HepG2 (cell line): ENCODE data around the gene CES3. TPM values are rescaled to one million over a fixed set of nuclear protein-coding genes. Genes with fewer than 3 reads are reported as not detected.

Experiments
- AGO1 ChIP-seq: fragments of 200-400 bp; formaldehyde crosslinking; IDR thresholded peaks from 2 replicates; pipeline ENCODE4 v1.6.1; 2017; ENCODE audit warnings: mild to moderate bottlenecking, low read depth, low read length, moderate library complexity; ENCODE audit not compliant: poor library complexity, severe bottlenecking
- ATF5 ChIP-seq: sonication (generic); formaldehyde crosslinking; IDR thresholded peaks from 2 replicates; pipeline ENCODE4 v1.4.0; 2020; ENCODE audit warnings: mild to moderate bottlenecking, low read depth, missing genetic modification reagents
- ERF ChIP-seq: IDR thresholded peaks from 2 replicates; pipeline ENCODE4 v1.6.1; 2018; ENCODE audit warnings: missing biosample characterization, missing genetic modification reagents
- HDAC2 ChIP-seq: sonication (generic); formaldehyde crosslinking; IDR thresholded peaks from 2 replicates; pipeline ENCODE4 v1.4.0; 2020; ENCODE audit warnings: missing genetic modification reagents
- HNRNPL ChIP-seq: fragments of 200-400 bp; formaldehyde crosslinking; IDR thresholded peaks from 2 replicates; pipeline ENCODE4 v1.6.1; 2017; ENCODE audit warnings: mild to moderate bottlenecking, low read depth, low read length
- KLF15 ChIP-seq: sonication (generic); formaldehyde crosslinking; IDR thresholded peaks from 2 replicates; pipeline ENCODE4 v1.8.1; 2023; ENCODE audit warnings: borderline replicate concordance, mild to moderate bottlenecking, inconsistent platforms, missing genetic modification reagents, mixed read lengths
- NBN ChIP-seq: fragments of 450-650 bp; conservative IDR thresholded peaks from 2 replicates; pipeline ENCODE4 v1.6.1; 2017
- SIX1 ChIP-seq: sonication (generic); formaldehyde crosslinking; IDR thresholded peaks from 2 replicates; pipeline ENCODE4 v1.4.0; 2020; ENCODE audit warnings: missing genetic modification reagents, borderline replicate concordance
- YEATS4 ChIP-seq: sonication (generic); formaldehyde crosslinking; IDR thresholded peaks from 2 replicates; pipeline ENCODE4 v1.4.0; 2020; ENCODE audit warnings: missing genetic modification reagents, borderline replicate concordance
- YY1 ChIP-seq: IDR thresholded peaks from 2 replicates; pipeline ENCODE4 v1.6.1; 2011; ENCODE audit warnings: low read length, low read depth, moderate library complexity, mild to moderate bottlenecking; ENCODE audit not compliant: insufficient read depth, insufficient replicate concordance
- ZBTB44 ChIP-seq: sonication (generic); formaldehyde crosslinking; IDR thresholded peaks from 2 replicates; pipeline ENCODE4 v1.4.0; 2020; ENCODE audit warnings: missing genetic modification reagents
- ZNF407 ChIP-seq: sonication (generic); formaldehyde crosslinking; IDR thresholded peaks from one replicate; pipeline ENCODE4 v1.5.1; 2020; ENCODE audit warnings: mild to moderate bottlenecking, missing genetic modification reagents; ENCODE audit errors: not compliant biosample characterization
- polyA plus RNA-seq, 8 experiments: library from polyadenylated mRNA; depleted of rRNA in 3 of 8; stranded (reverse) in 7 of 8; unstranded in 1 of 8; fragments of >200 nt; fragmentation: Illumina TruSeq in 4 of 8; extraction: Trizol in 4 of 8; gene quantifications; 2 replicates each; pipeline versions ENCODE4 v1.2.1 to v1.2.3, GENCODE V29; 2011 to 2016; ENCODE audit warnings: low read depth in 4 of 8, missing spikeins in 1 of 8, mixed read lengths in 1 of 8; ENCODE audit not compliant: insufficient read depth in 1 of 8
- total RNA-seq, 5 experiments: library from RNA; depleted of rRNA; stranded (reverse); fragments of >200 nt; fragmentation: Illumina TruSeq; extraction: Trizol; gene quantifications; 2 replicates each; pipeline ENCODE4 v1.2.3, GENCODE V29; 2016; ENCODE audit warnings: low read depth in 1 of 5
- TF ChIP-seq, protein P1 (sequence below): IDR thresholded peaks from 2 replicates; pipeline ENCODE4 v1.6.1; 2016; ENCODE audit warnings: missing compliant biosample characterization, missing genetic modification reagents, borderline replicate concordance
- TF ChIP-seq, protein P2 (sequence below): sonication (generic); IDR thresholded peaks from 2 replicates; pipeline ENCODE4 v1.6.1; 2016; ENCODE audit warnings: low read depth, borderline replicate concordance

The CES3 gene
- total and polyA plus RNA-seq, 2 of the 13 experiments (the other 11 are each of a cell fraction or from before 2014, with no cell fraction given): 6.6 to 17.4 TPM

DNA sequence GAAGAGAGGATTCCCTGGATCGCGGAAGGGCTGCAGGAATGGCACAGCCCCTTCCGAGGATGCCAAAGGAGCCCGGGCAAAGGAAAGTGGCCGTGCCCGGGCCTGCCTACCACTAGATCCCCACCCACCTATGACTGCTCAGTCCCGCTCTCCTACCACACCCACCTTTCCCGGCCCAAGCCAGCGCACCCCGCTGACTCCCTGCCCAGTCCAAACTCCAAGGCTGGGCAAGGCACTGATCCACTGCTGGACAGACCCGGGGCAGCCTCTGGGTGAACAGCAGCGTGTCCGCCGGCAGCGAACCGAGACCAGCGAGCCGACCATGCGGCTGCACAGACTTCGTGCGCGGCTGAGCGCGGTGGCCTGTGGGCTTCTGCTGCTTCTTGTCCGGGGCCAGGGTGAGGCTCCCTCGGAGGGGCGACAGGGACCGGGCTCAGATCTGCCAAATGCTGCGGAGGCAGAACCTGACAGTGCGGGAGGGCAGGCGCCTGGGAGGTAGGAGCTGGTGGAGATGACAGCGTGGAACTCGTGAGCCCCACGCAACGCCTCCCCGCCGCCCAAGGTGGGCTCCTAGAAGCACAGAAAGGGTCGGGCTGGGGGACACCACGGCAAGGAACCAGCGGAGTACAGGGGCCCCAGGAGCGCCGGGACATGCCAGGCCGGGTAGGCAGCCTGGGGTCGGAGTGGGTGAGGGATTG, 25.6 kb upstream of the CES3 start, which contains the start of gene CES2 (continued):
- peak; percentile 56 for TF ChIP-seq ZNF407 (CRISPR knock-in tag)
- TF ChIP-seq YY1: peak; percentile 29
- TF ChIP-seq HNRNPL: peak; percentile 99
- TF ChIP-seq, protein P1, sequence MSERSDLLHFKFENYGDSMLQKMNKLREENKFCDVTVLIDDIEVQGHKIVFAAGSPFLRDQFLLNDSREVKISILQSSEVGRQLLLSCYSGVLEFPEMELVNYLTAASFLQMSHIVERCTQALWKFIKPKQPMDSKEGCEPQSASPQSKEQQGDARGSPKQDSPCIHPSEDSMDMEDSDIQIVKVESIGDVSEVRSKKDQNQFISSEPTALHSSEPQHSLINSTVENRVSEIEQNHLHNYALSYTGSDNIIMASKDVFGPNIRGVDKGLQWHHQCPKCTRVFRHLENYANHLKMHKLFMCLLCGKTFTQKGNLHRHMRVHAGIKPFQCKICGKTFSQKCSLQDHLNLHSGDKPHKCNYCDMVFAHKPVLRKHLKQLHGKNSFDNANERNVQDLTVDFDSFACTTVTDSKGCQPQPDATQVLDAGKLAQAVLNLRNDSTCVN (CRISPR knock-in tag): peak; percentile 51; the same call in 1 of the 2 replicates
- TF ChIP-seq, protein P2, sequence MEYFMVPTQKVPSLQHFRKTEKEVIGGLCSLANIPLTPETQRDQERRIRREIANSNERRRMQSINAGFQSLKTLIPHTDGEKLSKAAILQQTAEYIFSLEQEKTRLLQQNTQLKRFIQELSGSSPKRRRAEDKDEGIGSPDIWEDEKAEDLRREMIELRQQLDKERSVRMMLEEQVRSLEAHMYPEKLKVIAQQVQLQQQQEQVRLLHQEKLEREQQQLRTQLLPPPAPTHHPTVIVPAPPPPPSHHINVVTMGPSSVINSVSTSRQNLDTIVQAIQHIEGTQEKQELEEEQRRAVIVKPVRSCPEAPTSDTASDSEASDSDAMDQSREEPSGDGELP: peak; percentile 34; the same call in 1 of the 2 replicates
- TF ChIP-seq YEATS4 (CRISPR knock-in tag): peak; percentile 78
- no peak for TF ChIP-seq ATF5 (CRISPR knock-in tag)
- no peak for TF ChIP-seq SIX1 (CRISPR knock-in tag)
- peak; percentile 81 for TF ChIP-seq HDAC2
- TF ChIP-seq NBN: no peak
- TF ChIP-seq KLF15: peak; percentile 90; the same call in 1 of the 2 replicates
- peak; percentile 63 for TF ChIP-seq AGO1
- TF ChIP-seq ZBTB44 (CRISPR knock-in tag): 0 out of 2 replicates have a peak, but pooled peaks have one; percentile 41
- TF ChIP-seq ERF: peak; percentile 50; the same call in 1 of the 2 replicates
